HEK293 (cell line): ENCODE measurements around the gene ZNF181.
A peak's percentile ranks its signal among the peaks of the same experiment; 100 is the strongest.

Source experiments
- BCL6B ChIP-seq: fragments of 450-650 bp; formaldehyde crosslinking; IDR thresholded peaks from 2 replicates; pipeline ENCODE4 v1.5.1; 2017; ENCODE audit warnings: missing biosample characterization, missing genetic modification characterization
- EGR2 ChIP-seq: fragments of 450-650 bp; formaldehyde crosslinking; IDR thresholded peaks from 2 replicates; pipeline ENCODE4 v1.5.1; 2016; ENCODE audit warnings: low read depth, missing biosample characterization, missing genetic modification characterization
- GFI1B ChIP-seq: fragments of 450-650 bp; formaldehyde crosslinking; IDR thresholded peaks from 2 replicates; pipeline ENCODE4 v1.5.1; 2016; ENCODE audit warnings: missing biosample characterization, missing genetic modification characterization
- GLI4 ChIP-seq: fragments of 450-650 bp; formaldehyde crosslinking; IDR thresholded peaks from 2 replicates; pipeline ENCODE4 v1.5.1; 2016; ENCODE audit warnings: missing biosample characterization, missing genetic modification characterization
- MYNN ChIP-seq: fragments of 450-650 bp; formaldehyde crosslinking; IDR thresholded peaks from 2 replicates; pipeline ENCODE4 v1.5.1; 2016; ENCODE audit warnings: missing biosample characterization, missing genetic modification characterization, borderline replicate concordance
- OSR2 ChIP-seq: fragments of 450-650 bp; formaldehyde crosslinking; IDR thresholded peaks from 2 replicates; pipeline ENCODE4 v1.5.1; 2016; ENCODE audit warnings: missing biosample characterization, missing genetic modification characterization
- PATZ1 ChIP-seq: fragments of 450-650 bp; formaldehyde crosslinking; IDR thresholded peaks from 2 replicates; pipeline ENCODE4 v1.5.1; 2016; ENCODE audit warnings: missing biosample characterization, missing genetic modification characterization
- RBAK ChIP-seq: fragments of 450-650 bp; formaldehyde crosslinking; IDR thresholded peaks from 2 replicates; pipeline ENCODE4 v1.5.1; 2016; ENCODE audit warnings: missing biosample characterization, missing genetic modification characterization
- REST ChIP-seq: fragments of 450-650 bp; formaldehyde crosslinking; IDR thresholded peaks from 2 replicates; pipeline ENCODE4 v1.5.1; 2016; ENCODE audit warnings: missing biosample characterization, missing genetic modification characterization
- WT1 ChIP-seq: fragments of 450-650 bp; formaldehyde crosslinking; IDR thresholded peaks from 2 replicates; pipeline ENCODE4 v1.5.1; 2016; ENCODE audit warnings: missing biosample characterization, missing genetic modification characterization
- ZBTB17 ChIP-seq: fragments of 450-650 bp; formaldehyde crosslinking; IDR thresholded peaks from 2 replicates; pipeline ENCODE4 v1.5.1; 2016; ENCODE audit warnings: missing biosample characterization, missing genetic modification characterization
- ZBTB48 ChIP-seq: fragments of 450-650 bp; formaldehyde crosslinking; IDR thresholded peaks from 2 replicates; pipeline ENCODE4 v1.5.1; 2016; ENCODE audit warnings: missing biosample characterization, missing genetic modification characterization
- ZFP37 ChIP-seq: fragments of 450-650 bp; formaldehyde crosslinking; IDR thresholded peaks from 2 replicates; pipeline ENCODE4 v1.5.1; 2016; ENCODE audit warnings: missing biosample characterization, missing genetic modification characterization
- ZNF114 ChIP-seq: fragments of 450-650 bp; formaldehyde crosslinking; IDR thresholded peaks from 2 replicates; pipeline ENCODE4 v1.5.0; 2017; ENCODE audit warnings: missing biosample characterization, missing genetic modification characterization
- ZNF155 ChIP-seq: fragments of 450-650 bp; formaldehyde crosslinking; IDR thresholded peaks from 2 replicates; pipeline ENCODE4 v1.5.1; 2016; ENCODE audit warnings: missing biosample characterization, missing genetic modification characterization
- ZNF214 ChIP-seq: fragments of 450-650 bp; formaldehyde crosslinking; IDR thresholded peaks from 2 replicates; pipeline ENCODE4 v1.5.1; 2017; ENCODE audit warnings: missing biosample characterization, mild to moderate bottlenecking, missing genetic modification characterization, borderline replicate concordance
- ZNF433 ChIP-seq: fragments of 450-650 bp; formaldehyde crosslinking; IDR thresholded peaks from 2 replicates; pipeline ENCODE4 v1.5.1; 2016; ENCODE audit warnings: missing biosample characterization, missing genetic modification characterization, low read depth
- ZNF544 ChIP-seq: fragments of 450-650 bp; formaldehyde crosslinking; IDR thresholded peaks from 2 replicates; pipeline ENCODE4 v1.5.0; 2017; ENCODE audit warnings: missing biosample characterization, missing genetic modification characterization
- ZNF639 ChIP-seq: fragments of 450-650 bp; formaldehyde crosslinking; IDR thresholded peaks from 2 replicates; pipeline ENCODE4 v1.5.1; 2016; ENCODE audit warnings: missing biosample characterization, missing genetic modification characterization
- ZNF645 ChIP-seq: fragments of 450-650 bp; formaldehyde crosslinking; IDR thresholded peaks from 2 replicates; pipeline ENCODE4; 2016; ENCODE audit warnings: missing biosample characterization, missing genetic modification characterization
- ZNF701 ChIP-seq: fragments of 450-650 bp; formaldehyde crosslinking; IDR thresholded peaks from 2 replicates; pipeline ENCODE4 v1.5.1; 2016; ENCODE audit warnings: missing biosample characterization, missing genetic modification characterization
- ZNF776 ChIP-seq: fragments of 450-650 bp; formaldehyde crosslinking; IDR thresholded peaks from 2 replicates; pipeline ENCODE4 v1.5.0; 2017; ENCODE audit warnings: missing biosample characterization, missing genetic modification characterization, borderline replicate concordance
- ZNF830 ChIP-seq: fragments of 450-650 bp; IDR thresholded peaks from 2 replicates; pipeline ENCODE4 v1.5.0; 2018; ENCODE audit warnings: missing biosample characterization, missing genetic modification characterization, low read depth, mild to moderate bottlenecking, moderate library complexity
- ZSCAN5A ChIP-seq: fragments of 450-650 bp; formaldehyde crosslinking; IDR thresholded peaks from 2 replicates; pipeline ENCODE4 v1.5.1; 2016; ENCODE audit warnings: missing biosample characterization, missing genetic modification characterization

The ZNF181 gene

GRCh38 chr19:34733746-34734536 lies at the start of gene ZNF181 (continued):
- no peak for TF ChIP-seq ZNF114
- no peak for TF ChIP-seq ZNF776 (tag by site-specific recombination)
- TF ChIP-seq REST = peak; percentile 75
- no peak for TF ChIP-seq ZNF830 (tag by site-specific recombination)
- peak; percentile 90 for TF ChIP-seq EGR2 (tag by site-specific recombination)
- TF ChIP-seq GLI4 = peak; percentile 86
- peak; percentile 99 for TF ChIP-seq ZFP37
- peak; percentile 56; the same call in 1 of the 2 replicates for TF ChIP-seq ZNF701 (tag by site-specific recombination)
- no peak for TF ChIP-seq ZNF214
- TF ChIP-seq ZBTB17 (tag by site-specific recombination) = peak; percentile 99
- TF ChIP-seq ZNF639 (tag by site-specific recombination) = no peak; the same call in 1 of the 2 replicates
- no peak; the same call in 1 of the 2 replicates for TF ChIP-seq ZNF433
- peak; percentile 66; the same call in 1 of the 2 replicates for TF ChIP-seq WT1 (tag by site-specific recombination)
- TF ChIP-seq GFI1B (tag by site-specific recombination) = peak; percentile 46; the same call in 1 of the 2 replicates
- TF ChIP-seq RBAK (tag by site-specific recombination) = peak; percentile 52; the same call in 1 of the 2 replicates
- TF ChIP-seq PATZ1 (tag by site-specific recombination) = peak; percentile 95
- no peak for TF ChIP-seq ZNF544 (tag by site-specific recombination)
- peak; percentile 99 for TF ChIP-seq ZSCAN5A
- TF ChIP-seq MYNN = 0 out of 2 replicates have a peak, but pooled peaks have one; percentile 48
- TF ChIP-seq OSR2 = no peak
- TF ChIP-seq ZNF155 (tag by site-specific recombination) = no peak
- TF ChIP-seq BCL6B = no peak; the same call in 1 of the 2 replicates
- TF ChIP-seq ZNF645 = peak; percentile 80; the same call in 1 of the 2 replicates
- TF ChIP-seq ZBTB48 (tag by site-specific recombination) = peak; percentile 88
